PC-3 (cell line): ENCODE data around the gene STIL. TPM values are rescaled to one million over a fixed set of nuclear protein-coding genes. Genes with fewer than 3 reads are reported as not detected.

Experiments
- ATAC-seq: fragments of 200-7000 bp; cut with Tn5 transposase; 2 replicates; pipeline ENCODE4 v1.9.1; 2020; ENCODE audit warnings: mild to moderate bottlenecking, moderate library complexity
- BruUV-seq: library from RNA; stranded (reverse); fragments of 400-500 nt; replicated peaks from 2 replicates; lab custom pipeline; 2021; lab: Mats Ljungman, UMichigan
- CTCF ChIA-PET: fragments of 300-600 bp; sonication (Branson Sonifier 250); formaldehyde crosslinking; loops from one replicate; lab custom pipeline; 2022; ENCODE audit warnings: antibody characterized with exemption; lab: Charles Lee
- POLR2A ChIA-PET: fragments of 300-600 bp; sonication (Branson Sonifier 250); formaldehyde crosslinking; loops from one replicate; lab custom pipeline; 2022; ENCODE audit warnings: antibody characterized with exemption; ENCODE audit not compliant: unreplicated experiment; lab: Charles Lee
- DNase-seq: peaks from one replicate; pipeline ENCODE4 v3.0.0-alpha.2; 2015
- H2AFZ ChIP-seq: fragments of 300-600 bp; sonication (generic); 2 replicates; pipeline ENCODE4 v1.6.0; 2016; ENCODE audit warnings: antibody characterized with exemption, low read length
- H3F3A ChIP-seq: fragments of 300-600 bp; sonication (generic); one replicate; pipeline ENCODE4 v1.6.0; 2017; ENCODE audit warnings: antibody characterized with exemption, low read length, control low read depth, mild to moderate bottlenecking; ENCODE audit not compliant: unreplicated experiment
- H3K27ac ChIP-seq: fragments of 300-600 bp; sonication (generic); 2 replicates; pipeline ENCODE4 v1.5.1; 2016; ENCODE audit warnings: mild to moderate bottlenecking, low read length
- H3K27me3 ChIP-seq: fragments of 300-600 bp; sonication (generic); 2 replicates; pipeline ENCODE4 v1.6.1; 2016; ENCODE audit warnings: low read length, mixed read lengths
- H3K36me3 ChIP-seq: fragments of 300-600 bp; sonication (generic); 2 replicates; pipeline ENCODE4 v1.6.1; 2016; ENCODE audit warnings: low read depth, mixed run types, low read length, mixed read lengths
- H3K4me1 ChIP-seq: fragments of 300-600 bp; sonication (generic); 2 replicates; pipeline ENCODE4 v1.5.1; 2016; ENCODE audit warnings: low read length; ENCODE audit not compliant: insufficient read depth
- H3K4me2 ChIP-seq: fragments of 300-600 bp; sonication (generic); 2 replicates; pipeline ENCODE4 v1.6.0; 2016; ENCODE audit warnings: low read length
- H3K4me3 ChIP-seq: fragments of 300-600 bp; sonication (generic); 2 replicates; pipeline ENCODE4 v1.5.1; 2016; ENCODE audit warnings: mild to moderate bottlenecking, low read length, mixed read lengths
- H3K79me2 ChIP-seq: fragments of 300-600 bp; sonication (generic); 2 replicates; pipeline ENCODE4 v1.6.1; 2017; ENCODE audit warnings: low read length, mixed read lengths
- H3K9ac ChIP-seq: fragments of 300-600 bp; sonication (generic); 2 replicates; pipeline ENCODE4 v1.6.0; 2016; ENCODE audit warnings: mild to moderate bottlenecking, low read length
- H3K9me2 ChIP-seq: fragments of 300-600 bp; sonication (generic); replicated peaks from 2 replicates; pipeline ENCODE4 v1.6.1; 2016; ENCODE audit warnings: mixed run types, low read length, mixed read lengths
- H3K9me3 ChIP-seq: fragments of 300-600 bp; sonication (generic); 2 replicates; pipeline ENCODE4 v1.6.1; 2016; ENCODE audit warnings: low read length, mixed read lengths
- H4K20me1 ChIP-seq: fragments of 300-600 bp; sonication (generic); 2 replicates; pipeline ENCODE4 v1.6.1; 2016; ENCODE audit warnings: low read length, mixed read lengths
- CTCF ChIP-seq: fragments of 300-600 bp; sonication (generic); conservative IDR thresholded peaks from 2 replicates; pipeline ENCODE4 v1.5.1; 2017; ENCODE audit warnings: antibody characterized with exemption, low read depth, mild to moderate bottlenecking, low read length
- EZH2 ChIP-seq: fragments of 300-600 bp; sonication (generic); IDR thresholded peaks from one replicate; pipeline ENCODE4 v1.6.1; 2017; ENCODE audit warnings: antibody characterized with exemption, mild to moderate bottlenecking, low read length; ENCODE audit not compliant: unreplicated experiment
- EZH2phosphoT487 ChIP-seq: fragments of 300-600 bp; sonication (generic); IDR thresholded peaks from 2 replicates; pipeline ENCODE4 v1.6.1; 2018; ENCODE audit warnings: mild to moderate bottlenecking, antibody characterized with exemption, low read length, borderline replicate concordance
- intact Hi-C: fragments of 100-400 bp; cut with micrococcal nuclease; formaldehyde crosslinking; loops from 2 replicates; pipeline ENCODE4 v1.9.0; 2023
- total RNA-seq: library from RNA; depleted of rRNA; stranded (reverse); fragments of >200 nt; gene quantifications from 2 replicates; pipeline ENCODE4 v1.2.3, GENCODE V29; 2014

Gene STIL
- total RNA-seq, 1 experiment from 2014 or later, result 32.0 TPM

GRCh38 chr1:47338249-47339077 is 24.5 kb upstream of the STIL start:
- TF ChIP-seq EZH2phosphoT487, result no peak
- no peak for TF ChIP-seq CTCF
- no peak for TF ChIP-seq EZH2
- Histone ChIP-seq H3K4me1 (no peaks in the 10 kb centered on the region; the same call in 1 of the 2 replicates), H4K20me1 (peaks cover 7% of the 10 kb centered on the region; the same call in 1 of the 2 replicates), H3K27me3 (no peaks in the 10 kb centered on the region), H3K4me3 (no peak overlapping the region), H3K9ac (no peak overlapping the region), H3K9me2 (no peaks in the 10 kb centered on the region), H3K27ac (no peak overlapping the region), H3K79me2 (peaks cover 70% of the 10 kb centered on the region), H3K4me2 (no peak overlapping the region), H3F3A (no peaks in the 10 kb centered on the region), H2AFZ (no peak overlapping the region), H3K36me3 (0 out of 2 replicates have a peak, but pooled peaks cover 3% of the 10 kb centered on the region), H3K9me3 (no peaks in the 10 kb centered on the region)
- ATAC-seq (no peak), DNase-seq (no peak)
- CTCF ChIA-PET, result no interaction called here
- intact Hi-C loops, result no loop called here
- POLR2A ChIA-PET, result no interaction called here
- no TSS peak for BruUV-seq

- no peak overlapping the region for H3K4me2 ChIP-seq
- no TSS peak for BruUV-seq
- H3K9me3 ChIP-seq, result no peaks in the 10 kb centered on the region
- intact Hi-C loops, result no loop called here
- H3F3A ChIP-seq, result no peaks in the 10 kb centered on the region
- no peaks in the 10 kb centered on the region for H3K27me3 ChIP-seq
- no peak overlapping the region for H3K9ac ChIP-seq
- DNase-seq (no peak), ATAC-seq (no peak)
- TF ChIP-seq EZH2phosphoT487 (no peak), EZH2 (no peak), CTCF (no peak)
- H4K20me1 ChIP-seq, result peaks cover 7% of the 10 kb centered on the region; the same call in 1 of the 2 replicates
- no peak overlapping the region for H3K27ac ChIP-seq
- peaks cover 8% of the 10 kb centered on the region for H3K4me1 ChIP-seq
- no peak overlapping the region for H3K4me3 ChIP-seq
- ChIA-PET POLR2A (no interaction called here), CTCF (no interaction called here)
- H3K36me3 ChIP-seq, result 0 out of 2 replicates have a peak, but pooled peaks cover 3% of the 10 kb centered on the region
- H3K9me2 ChIP-seq, result no peaks in the 10 kb centered on the region
- H3K79me2 ChIP-seq, result peaks cover 70% of the 10 kb centered on the region
- no peak overlapping the region for H2AFZ ChIP-seq
Observed at GRCh38 chr1:47337350-47337749, 23.4 kb upstream of the STIL start.
